ENCODE measurements around the gene POLD2. TPM values are rescaled to one million over a fixed set of nuclear protein-coding genes. Genes with fewer than 3 reads are reported as not detected.

Gene POLD2
- total RNA-seq, 2 experiments from 2014 or later: 45.2 to 48.3 TPM

- Histone ChIP-seq H3K4me3 (ENCODE audit: low read length) (peak overlapping the region; percentile 60), H3K36me3 (ENCODE audit: insufficient read depth, low read length) (no peaks in the 10 kb centered on the region), H3K27me3 (ENCODE audit: control insufficient read depth in 1 of 2, insufficient read depth in 2 of 2, low read length in 2 of 2) (peaks cover 0 to 8% of the 10 kb centered on the region in 2 experiments), H3K27ac (ENCODE audit: low read depth in 1 of 2, low read length in 2 of 2) (no peak overlapping the region), H3K4me1 (ENCODE audit: insufficient read depth, low read length) (peaks cover 20% of the 10 kb centered on the region), H3K9me3 (ENCODE audit: control insufficient read depth in 1 of 2, insufficient read depth in 1 of 2, low read length in 2 of 2) (peaks cover 0 to 16% of the 10 kb centered on the region in 2 experiments)
- TF ChIP-seq CTCF (IDR thresholded peaks at IDR 0.05): no peak
- ATAC-seq (ENCODE audit: poor library complexity): peak; percentile 62
- ChIA-PET POLR2A (interaction anchor here (1.0 to 1.1 kb wide), 2 partner anchors 19 to 65 kb away, joined by 3 to 4 read pairs; no protein-coding TSS in a partner anchor), CTCF (interaction anchor here (1.4 kb wide), 1 partner anchor 55 kb away, joined by 3 read pairs; the partner anchor contains the start of gene YKT6)
- Mint-ChIP-seq H3K27ac (peak overlapping the region; percentile 79), H3K36me3 (ENCODE audit: low read depth) (no peaks in the 10 kb centered on the region), H3K27me3 (no peaks in the 10 kb centered on the region), H3K4me3 (peak overlapping the region; percentile 77), H3K9me3 (no peaks in the 10 kb centered on the region), H3K4me1 (ENCODE audit: low read depth) (peaks cover 7% of the 10 kb centered on the region)
- intact Hi-C loops (cut with DNase I, micrococcal nuclease): loop anchor here in 1 of 2 experiments (1.0 to 2.0 kb wide), 2 partner anchors 54 to 61 kb away; partner anchors contain the start of gene YKT6
- peak; percentile 17 to 84 (median 62) for DNase-seq
These were observed 22.9 kb upstream of the POLD2 start for GRCh38 chr7:44145969-44146911.

- peak in 13 of 14 experiments; percentile 27 to 84 (median 62) for DNase-seq
- no peaks in the 10 kb centered on the region for H3K9me3 Mint-ChIP-seq
- H3K9me3 ChIP-seq (ENCODE audit: control insufficient read depth in 1 of 2, insufficient read depth in 1 of 2, low read length in 2 of 2): peaks cover 0 to 16% of the 10 kb centered on the region in 2 experiments
- peak overlapping the region; percentile 77 for H3K4me3 Mint-ChIP-seq
- peaks cover 20% of the 10 kb centered on the region for H3K4me1 ChIP-seq (ENCODE audit: insufficient read depth, low read length)
- peaks cover 0 to 8% of the 10 kb centered on the region in 2 experiments for H3K27me3 ChIP-seq (ENCODE audit: control insufficient read depth in 1 of 2, insufficient read depth in 2 of 2, low read length in 2 of 2)
- peaks cover 7% of the 10 kb centered on the region for H3K4me1 Mint-ChIP-seq (ENCODE audit: low read depth)
- H3K27ac Mint-ChIP-seq: peak overlapping the region; percentile 79
- peak overlapping the region; percentile 60 for H3K4me3 ChIP-seq (ENCODE audit: low read length)
- H3K27me3 Mint-ChIP-seq: no peaks in the 10 kb centered on the region
- ChIA-PET POLR2A (interaction anchor here (1.1 kb wide), 1 partner anchor 64 kb away, joined by 4 read pairs; no protein-coding TSS in a partner anchor), CTCF (no interaction called here)
- intact Hi-C loops (cut with DNase I, micrococcal nuclease): loop anchor here in 1 of 2 experiments (2.0 kb wide), 1 partner anchor 61 kb away; no protein-coding TSS in a partner anchor
- no peaks in the 10 kb centered on the region for H3K36me3 ChIP-seq (ENCODE audit: insufficient read depth, low read length)
- no peak overlapping the region for H3K27ac ChIP-seq (ENCODE audit: low read depth in 1 of 2, low read length in 2 of 2)
- no peaks in the 10 kb centered on the region for H3K36me3 Mint-ChIP-seq (ENCODE audit: low read depth)
- peak; percentile 86 for ATAC-seq (ENCODE audit: poor library complexity)
- TF ChIP-seq CTCF (IDR thresholded peaks at IDR 0.05): no peak
These were observed 22.2 kb upstream of the POLD2 start for GRCh38 chr7:44145479-44145968.

- DNase-seq (peak in 2 of 14 experiments; percentile 27 to 31), ATAC-seq (ENCODE audit: poor library complexity) (no peak)
- Histone ChIP-seq H3K4me1 (ENCODE audit: insufficient read depth, low read length) (peaks cover 20% of the 10 kb centered on the region), H3K36me3 (ENCODE audit: insufficient read depth, low read length) (no peaks in the 10 kb centered on the region), H3K4me3 (ENCODE audit: low read length) (peak overlapping the region; percentile 60), H3K27ac (ENCODE audit: low read depth in 1 of 2, low read length in 2 of 2) (no peak overlapping the region), H3K9me3 (ENCODE audit: control insufficient read depth in 1 of 2, insufficient read depth in 1 of 2, low read length in 2 of 2) (peaks cover 0 to 16% of the 10 kb centered on the region in 2 experiments), H3K27me3 (ENCODE audit: control insufficient read depth in 1 of 2, insufficient read depth in 2 of 2, low read length in 2 of 2) (peaks cover 0 to 8% of the 10 kb centered on the region in 2 experiments)
- POLR2A ChIA-PET: interaction anchor here (1.1 kb wide), 1 partner anchor 64 kb away, joined by 4 read pairs; no protein-coding TSS in a partner anchor
- H3K9me3 Mint-ChIP-seq: no peaks in the 10 kb centered on the region
- no peak for TF ChIP-seq CTCF (IDR thresholded peaks at IDR 0.05)
- H3K27ac Mint-ChIP-seq: peak overlapping the region; percentile 79
- H3K27me3 Mint-ChIP-seq: no peaks in the 10 kb centered on the region
- H3K36me3 Mint-ChIP-seq (ENCODE audit: low read depth): no peaks in the 10 kb centered on the region
- CTCF ChIA-PET: no interaction called here
- peak overlapping the region; percentile 77 for H3K4me3 Mint-ChIP-seq
- intact Hi-C loops (cut with DNase I, micrococcal nuclease): loop anchor here in 1 of 2 experiments (2.0 kb wide), 1 partner anchor 60 kb away; no protein-coding TSS in a partner anchor
- H3K4me1 Mint-ChIP-seq (ENCODE audit: low read depth): peaks cover 7% of the 10 kb centered on the region
These were observed 21.7 kb upstream of the POLD2 start for GRCh38 chr7:44144968-44145478.

All from CD4-positive, alpha-beta T cell (primary cell).